Measurements from ENCODE around the gene ALDH1B1.

Gene ALDH1B1

DNA sequence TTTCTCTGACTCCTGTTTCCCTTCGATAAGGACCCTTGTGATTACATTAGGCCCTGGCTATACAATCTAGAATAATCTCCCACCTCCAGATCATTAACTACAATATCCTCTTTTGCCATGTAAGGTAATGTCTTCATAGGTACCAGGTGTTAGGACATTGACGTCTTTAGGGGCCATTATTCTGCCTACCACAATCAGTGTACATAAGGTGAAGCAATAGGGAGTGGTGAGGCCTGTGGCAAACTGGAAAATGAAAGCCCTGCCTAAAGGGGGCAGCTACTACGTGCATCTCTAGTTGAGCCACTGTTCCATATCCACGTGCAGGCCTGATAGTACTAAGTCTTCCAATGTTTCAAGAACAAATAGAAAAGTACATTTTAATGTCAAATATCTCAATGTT lies 4.8 kb upstream of the ALDH1B1 start:
- Histone ChIP-seq H3K27me3 (ENCODE audit: insufficient read depth, low read length, poor library complexity) (no peaks in the 10 kb centered on the region), H4K20me1 (ENCODE audit: insufficient read depth, low read length) (no peaks in the 10 kb centered on the region), H2AFZ (ENCODE audit: low read depth, low read length) (no peak overlapping the region), H3K9ac (ENCODE audit: low read depth, low read length) (no peak overlapping the region), H3K9me3 (ENCODE audit: insufficient read depth, low read length, severe bottlenecking) (peaks cover 14% of the 10 kb centered on the region), H3K27ac (ENCODE audit: low read length) (no peak overlapping the region), H3K36me3 (ENCODE audit: insufficient read depth, low read length) (no peaks in the 10 kb centered on the region), H3K4me1 (ENCODE audit: insufficient read depth, low read length) (peaks cover 6% of the 10 kb centered on the region), H3K79me2 (ENCODE audit: insufficient read depth, low read length) (peaks cover 2% of the 10 kb centered on the region; the same call in 1 of the 2 replicates), H3K4me2 (ENCODE audit: insufficient read depth, low read length) (no peak overlapping the region), H3K4me3 (ENCODE audit: low read depth in 1 of 2, low read length in 2 of 2) (no peak overlapping the region)
- ATAC-seq (ENCODE audit: insufficient read depth, low read depth): no peak
- TF ChIP-seq, protein P1, sequence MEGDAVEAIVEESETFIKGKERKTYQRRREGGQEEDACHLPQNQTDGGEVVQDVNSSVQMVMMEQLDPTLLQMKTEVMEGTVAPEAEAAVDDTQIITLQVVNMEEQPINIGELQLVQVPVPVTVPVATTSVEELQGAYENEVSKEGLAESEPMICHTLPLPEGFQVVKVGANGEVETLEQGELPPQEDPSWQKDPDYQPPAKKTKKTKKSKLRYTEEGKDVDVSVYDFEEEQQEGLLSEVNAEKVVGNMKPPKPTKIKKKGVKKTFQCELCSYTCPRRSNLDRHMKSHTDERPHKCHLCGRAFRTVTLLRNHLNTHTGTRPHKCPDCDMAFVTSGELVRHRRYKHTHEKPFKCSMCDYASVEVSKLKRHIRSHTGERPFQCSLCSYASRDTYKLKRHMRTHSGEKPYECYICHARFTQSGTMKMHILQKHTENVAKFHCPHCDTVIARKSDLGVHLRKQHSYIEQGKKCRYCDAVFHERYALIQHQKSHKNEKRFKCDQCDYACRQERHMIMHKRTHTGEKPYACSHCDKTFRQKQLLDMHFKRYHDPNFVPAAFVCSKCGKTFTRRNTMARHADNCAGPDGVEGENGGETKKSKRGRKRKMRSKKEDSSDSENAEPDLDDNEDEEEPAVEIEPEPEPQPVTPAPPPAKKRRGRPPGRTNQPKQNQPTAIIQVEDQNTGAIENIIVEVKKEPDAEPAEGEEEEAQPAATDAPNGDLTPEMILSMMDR (IDR thresholded peaks at IDR 0.05; ENCODE audit: borderline replicate concordance, extremely low read depth, low read length, poor library complexity, severe bottlenecking): no peak
- TF ChIP-seq EZH2 (IDR thresholded peaks at IDR 0.05; ENCODE audit: borderline replicate concordance, low read depth, low read length, severe bottlenecking): no peak
- DNase-seq: no peak

DNA sequence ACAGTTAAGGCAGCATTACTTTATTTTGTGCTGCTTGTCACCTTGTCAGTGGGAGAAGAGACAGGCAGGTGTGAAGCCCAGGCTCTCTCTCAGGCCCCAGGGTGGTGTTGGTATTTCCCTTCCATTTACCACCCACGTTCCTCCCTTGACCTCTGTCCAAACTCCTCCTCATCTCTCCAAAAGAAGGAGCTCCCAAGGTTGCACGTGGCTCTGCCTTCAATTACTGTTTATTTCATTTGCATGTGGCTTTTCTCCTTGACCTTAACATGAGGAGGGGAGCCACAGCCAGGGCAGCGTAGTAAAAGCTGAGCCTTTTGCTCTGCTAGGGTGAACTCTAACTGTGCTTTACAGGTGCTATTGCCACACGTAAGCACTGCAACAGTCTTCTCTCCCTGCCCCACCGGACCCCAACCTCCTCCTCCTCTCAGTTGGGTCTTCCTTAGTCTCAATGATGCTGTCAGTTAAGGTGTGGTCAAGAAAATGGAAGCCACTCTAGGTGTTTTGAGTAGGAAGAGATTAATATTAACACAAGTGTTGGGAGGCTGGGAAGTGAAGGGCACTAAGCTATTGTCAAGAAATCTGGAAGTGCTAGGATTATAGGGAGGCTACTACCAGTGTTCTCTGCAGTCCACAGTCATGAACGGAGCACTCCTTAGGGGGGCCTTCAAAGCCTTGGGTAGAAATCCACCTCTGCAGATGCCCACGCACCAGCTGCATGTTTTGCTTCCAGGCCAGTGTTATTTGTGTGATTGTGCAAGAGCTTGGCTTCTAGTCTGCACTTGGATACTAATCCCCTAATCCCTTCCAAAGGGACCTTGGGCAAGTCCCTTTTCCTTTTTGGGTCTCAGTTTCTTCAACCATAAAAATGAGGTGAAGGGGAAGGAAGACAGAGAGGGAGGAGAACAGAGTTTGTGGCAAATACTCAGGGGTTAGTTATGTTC lies 3.9 kb upstream of the ALDH1B1 start:
- Histone ChIP-seq H3K9ac (ENCODE audit: low read depth, low read length) (no peak overlapping the region), H3K27me3 (ENCODE audit: insufficient read depth, low read length, poor library complexity) (no peaks in the 10 kb centered on the region), H3K9me3 (ENCODE audit: insufficient read depth, low read length, severe bottlenecking) (peaks cover 14% of the 10 kb centered on the region)

DNA sequence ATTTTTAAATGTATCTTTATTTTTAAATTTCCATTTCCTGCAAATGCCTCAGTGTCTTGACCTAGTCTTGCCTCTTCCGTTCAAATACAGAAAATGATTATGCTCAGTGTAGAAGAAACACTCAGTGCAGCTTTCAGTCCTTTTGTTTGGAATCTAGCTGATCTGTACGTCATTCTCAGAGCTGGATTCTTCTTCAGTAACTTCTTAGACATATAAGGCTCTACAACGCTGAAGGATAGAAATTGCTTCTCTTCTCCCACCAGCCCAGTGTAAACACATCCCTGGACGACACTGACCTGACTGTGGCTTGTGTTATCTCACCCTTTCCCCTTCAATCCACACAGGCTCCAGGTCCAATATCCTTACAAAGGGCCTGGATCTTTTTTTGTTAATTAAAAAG lies 3.2 kb upstream of the ALDH1B1 start:
- DNase-seq: no peak
- Histone ChIP-seq H3K4me2 (ENCODE audit: insufficient read depth, low read length) (no peak overlapping the region), H3K4me3 (ENCODE audit: low read depth in 1 of 2, low read length in 2 of 2) (no peak overlapping the region), H3K9me3 (ENCODE audit: insufficient read depth, low read length, severe bottlenecking) (peaks cover 14% of the 10 kb centered on the region), H2AFZ (ENCODE audit: low read depth, low read length) (no peak overlapping the region), H3K79me2 (ENCODE audit: insufficient read depth, low read length) (peaks cover 17% of the 10 kb centered on the region), H3K4me1 (ENCODE audit: insufficient read depth, low read length) (peaks cover 21% of the 10 kb centered on the region), H3K36me3 (ENCODE audit: insufficient read depth, low read length) (no peaks in the 10 kb centered on the region), H3K27ac (ENCODE audit: low read length) (no peak overlapping the region), H3K9ac (ENCODE audit: low read depth, low read length) (no peak overlapping the region), H4K20me1 (ENCODE audit: insufficient read depth, low read length) (no peaks in the 10 kb centered on the region), H3K27me3 (ENCODE audit: insufficient read depth, low read length, poor library complexity) (no peaks in the 10 kb centered on the region)
- ATAC-seq (ENCODE audit: insufficient read depth, low read depth): no peak
- TF ChIP-seq, protein P1 (IDR thresholded peaks at IDR 0.05; ENCODE audit: borderline replicate concordance, extremely low read depth, low read length, poor library complexity, severe bottlenecking): no peak
- TF ChIP-seq EZH2 (IDR thresholded peaks at IDR 0.05; ENCODE audit: borderline replicate concordance, low read depth, low read length, severe bottlenecking): no peak

More for the DNA sequence above, 3.9 kb upstream of the ALDH1B1 start:
- Histone ChIP-seq H3K36me3 (ENCODE audit: insufficient read depth, low read length) (no peaks in the 10 kb centered on the region), H3K4me1 (ENCODE audit: insufficient read depth, low read length) (peaks cover 14% of the 10 kb centered on the region), H4K20me1 (ENCODE audit: insufficient read depth, low read length) (no peaks in the 10 kb centered on the region), H3K27ac (ENCODE audit: low read length) (no peak overlapping the region), H3K4me2 (ENCODE audit: insufficient read depth, low read length) (no peak overlapping the region), H3K79me2 (ENCODE audit: insufficient read depth, low read length) (peaks cover 10% of the 10 kb centered on the region), H3K4me3 (ENCODE audit: low read depth in 1 of 2, low read length in 2 of 2) (no peak overlapping the region), H2AFZ (ENCODE audit: low read depth, low read length) (no peak overlapping the region)
- DNase-seq (no peak), ATAC-seq (ENCODE audit: insufficient read depth, low read depth) (no peak)
- no peak for TF ChIP-seq EZH2 (IDR thresholded peaks at IDR 0.05; ENCODE audit: borderline replicate concordance, low read depth, low read length, severe bottlenecking)
- TF ChIP-seq, protein P1 (IDR thresholded peaks at IDR 0.05; ENCODE audit: borderline replicate concordance, extremely low read depth, low read length, poor library complexity, severe bottlenecking): no peak

Data from DND-41 (cell line).